ENCODE results near the gene TTLL8.

The TTLL8 gene

DNA sequence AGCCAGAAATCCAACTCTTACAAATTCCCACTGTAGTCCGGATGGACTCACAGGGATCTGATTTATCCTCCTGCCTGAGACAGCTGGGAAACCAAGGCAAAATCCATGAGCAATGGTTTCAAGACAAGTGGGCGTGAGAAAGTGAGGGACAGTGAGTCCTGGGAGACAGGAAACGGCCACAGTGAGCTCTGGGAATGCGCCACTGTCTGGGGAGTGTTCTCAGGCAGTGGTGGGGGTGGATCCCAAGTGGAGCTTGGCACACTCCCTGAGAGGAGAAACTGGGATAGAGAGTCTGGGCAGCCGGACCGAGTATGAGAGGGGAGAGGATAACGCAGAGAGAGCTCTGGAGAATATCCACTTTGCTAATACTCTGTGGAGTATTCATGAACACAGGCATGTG lies 55.3 kb downstream of the TTLL8 start:
- Histone ChIP-seq H3K4me3 (ENCODE audit: low read depth, low read length) (no peak overlapping the region), H3K4me1 (ENCODE audit: control insufficient read depth, insufficient read depth, low read length) (no peaks in the 10 kb centered on the region), H3K9me3 (ENCODE audit: control insufficient read depth, insufficient read depth, low read length) (no peaks in the 10 kb centered on the region), H3K27ac (ENCODE audit: low read depth, low read length) (no peak overlapping the region), H3K9ac (ENCODE audit: low read depth, low read length) (no peak overlapping the region), H3K27me3 (ENCODE audit: control insufficient read depth, insufficient read depth, low read length) (peaks cover 19% of the 10 kb centered on the region), H3K36me3 (ENCODE audit: control insufficient read depth, insufficient read depth, low read length) (no peaks in the 10 kb centered on the region)

DNA sequence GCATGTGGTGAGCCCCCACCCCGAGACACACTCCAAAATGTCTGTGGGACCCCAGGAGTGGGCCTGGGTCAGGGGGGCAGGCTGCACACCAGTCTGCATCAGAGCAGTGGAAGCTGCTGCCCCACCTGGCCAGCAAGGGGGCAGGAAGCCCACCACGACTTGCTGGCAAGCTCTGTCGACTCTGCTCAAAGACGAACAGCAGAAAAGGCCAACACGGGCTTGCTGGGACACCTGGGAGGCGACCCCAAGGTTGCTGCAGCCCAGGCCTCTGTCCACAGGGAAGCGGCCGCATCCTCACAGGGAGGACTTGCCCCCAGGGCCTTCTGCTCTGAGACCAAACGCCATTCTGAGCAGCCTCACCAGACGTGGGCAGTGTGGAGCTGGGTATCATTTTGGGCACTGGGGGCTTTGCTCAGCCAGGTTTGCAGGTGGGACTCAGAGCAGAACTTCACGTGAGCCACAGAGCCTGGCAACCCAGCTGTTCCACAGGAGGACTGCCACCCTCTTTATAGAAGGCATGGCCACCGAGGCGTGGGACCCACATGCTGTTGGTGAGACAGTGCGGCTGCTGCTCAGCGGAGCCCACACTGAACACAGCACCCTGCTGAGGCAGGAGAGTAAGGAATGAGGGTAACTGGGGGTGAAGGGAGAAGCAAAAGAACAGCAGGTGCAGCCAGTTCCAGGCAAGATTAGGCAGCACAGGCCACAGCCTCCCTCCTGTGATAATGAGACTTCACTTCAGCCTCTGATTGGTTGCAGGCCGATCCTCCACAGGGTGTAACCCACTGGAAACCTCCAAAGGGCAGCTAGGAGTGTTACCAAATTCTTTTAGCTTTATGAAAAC lies 56.5 kb downstream of the TTLL8 start:
- no peak overlapping the region for H3K27ac ChIP-seq (ENCODE audit: low read depth, low read length)
- H3K9me3 ChIP-seq (ENCODE audit: control insufficient read depth, insufficient read depth, low read length) = no peaks in the 10 kb centered on the region
- no peak overlapping the region for H3K4me3 ChIP-seq (ENCODE audit: low read depth, low read length)
- no peaks in the 10 kb centered on the region for H3K36me3 ChIP-seq (ENCODE audit: control insufficient read depth, insufficient read depth, low read length)
- H3K4me1 ChIP-seq (ENCODE audit: control insufficient read depth, insufficient read depth, low read length) = no peaks in the 10 kb centered on the region
- H3K27me3 ChIP-seq (ENCODE audit: control insufficient read depth, insufficient read depth, low read length) = peaks cover 19% of the 10 kb centered on the region
- H3K9ac ChIP-seq (ENCODE audit: low read depth, low read length) = no peak overlapping the region

- peaks cover 19% of the 10 kb centered on the region for H3K27me3 ChIP-seq (ENCODE audit: control insufficient read depth, insufficient read depth, low read length)
- no peaks in the 10 kb centered on the region for H3K4me1 ChIP-seq (ENCODE audit: control insufficient read depth, insufficient read depth, low read length)
- H3K36me3 ChIP-seq (ENCODE audit: control insufficient read depth, insufficient read depth, low read length) = no peaks in the 10 kb centered on the region
- H3K9me3 ChIP-seq (ENCODE audit: control insufficient read depth, insufficient read depth, low read length) = no peaks in the 10 kb centered on the region
- no peak overlapping the region for H3K4me3 ChIP-seq (ENCODE audit: low read depth, low read length)
- H3K27ac ChIP-seq (ENCODE audit: low read depth, low read length) = no peak overlapping the region
- H3K9ac ChIP-seq (ENCODE audit: low read depth, low read length) = no peak overlapping the region
These were observed 57.3 kb downstream of the TTLL8 start for GRCh38 chr22:50000587-50001387.

DNA sequence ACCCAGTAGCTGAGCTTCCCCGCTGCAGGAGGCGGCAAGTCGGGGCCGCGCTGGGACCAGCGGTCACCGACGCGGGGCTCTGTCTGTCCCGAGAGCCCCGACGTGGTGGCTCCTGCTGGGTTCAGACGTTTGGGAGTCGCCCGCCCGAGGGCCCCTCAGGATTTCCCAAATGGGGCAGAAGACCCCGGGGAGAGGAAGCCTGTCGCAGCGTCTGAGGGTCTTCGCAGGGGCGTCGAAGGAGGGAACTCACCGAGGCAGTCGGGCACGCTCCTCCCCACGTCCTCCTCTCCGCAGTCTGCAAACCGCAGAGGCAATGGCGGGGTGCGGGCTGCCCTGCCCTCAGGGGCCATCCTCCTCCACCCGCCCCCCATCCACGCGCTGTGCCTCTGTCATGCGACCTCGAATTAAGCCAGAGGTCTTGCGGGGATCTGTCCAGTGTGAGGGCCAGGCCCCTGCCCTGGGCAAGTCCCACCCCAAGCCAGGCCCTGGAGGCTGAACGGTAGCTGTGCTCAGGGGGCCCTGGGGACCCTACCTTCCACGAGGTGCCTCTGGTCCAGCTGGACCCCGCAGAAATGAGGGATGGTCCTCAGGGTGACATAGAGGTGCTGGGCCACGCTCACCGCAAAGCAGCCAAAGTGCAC lies 58.0 kb downstream of the TTLL8 start:
- Histone ChIP-seq H3K9me3 (ENCODE audit: control insufficient read depth, insufficient read depth, low read length) (no peaks in the 10 kb centered on the region), H3K27me3 (ENCODE audit: control insufficient read depth, insufficient read depth, low read length) (peaks cover 19% of the 10 kb centered on the region), H3K9ac (ENCODE audit: low read depth, low read length) (no peak overlapping the region), H3K36me3 (ENCODE audit: control insufficient read depth, insufficient read depth, low read length) (no peaks in the 10 kb centered on the region), H3K4me3 (ENCODE audit: low read depth, low read length) (peak overlapping the region; percentile 59), H3K4me1 (ENCODE audit: control insufficient read depth, insufficient read depth, low read length) (no peaks in the 10 kb centered on the region), H3K27ac (ENCODE audit: low read depth, low read length) (no peak overlapping the region)

DNA sequence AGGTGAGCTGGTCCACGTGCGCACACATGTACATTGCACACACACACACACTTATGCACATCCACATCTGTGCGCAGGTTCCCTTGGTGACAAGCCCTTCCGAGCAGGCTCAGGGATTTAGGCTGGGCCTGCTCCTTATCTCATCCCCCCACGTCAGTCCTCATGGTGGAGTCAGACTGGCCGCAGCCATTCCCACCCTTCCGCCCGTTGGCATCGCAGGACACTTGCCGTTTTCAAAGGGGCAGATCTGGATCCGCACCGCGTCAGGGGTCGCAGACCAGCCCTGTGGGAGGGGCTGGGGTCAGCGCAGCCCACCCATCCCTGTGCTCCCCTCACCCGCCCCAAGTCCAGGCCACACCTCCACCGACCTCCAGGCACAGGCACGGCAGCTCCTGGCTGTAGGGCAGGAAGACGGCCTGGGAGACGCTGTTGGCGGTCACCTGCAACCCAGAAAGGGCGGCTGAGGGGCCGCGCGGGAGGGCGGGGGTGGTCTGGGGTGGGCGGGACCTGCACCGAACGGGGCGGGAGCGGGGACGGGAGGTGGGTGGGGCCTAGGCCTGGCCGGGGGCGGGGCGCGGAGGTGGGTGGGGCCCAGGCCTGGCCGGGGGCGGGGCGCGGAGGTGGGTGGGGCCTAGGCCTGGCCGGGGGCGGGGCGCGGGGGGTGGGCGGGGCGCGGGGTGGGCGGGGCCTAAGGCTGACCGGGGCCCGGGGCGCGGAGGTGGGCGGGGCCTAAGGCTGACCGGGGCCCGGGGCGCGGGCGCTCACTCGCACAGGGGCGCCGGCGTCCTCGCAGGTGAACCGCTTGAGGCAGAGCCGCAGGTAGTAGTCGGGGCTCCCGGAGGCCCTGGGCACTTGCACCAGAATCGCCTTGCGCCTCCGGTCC lies 58.8 kb downstream of the TTLL8 start:
- Histone ChIP-seq H3K27ac (ENCODE audit: low read depth, low read length) (no peak overlapping the region), H3K27me3 (ENCODE audit: control insufficient read depth, insufficient read depth, low read length) (peaks cover 19% of the 10 kb centered on the region), H3K4me1 (ENCODE audit: control insufficient read depth, insufficient read depth, low read length) (no peaks in the 10 kb centered on the region), H3K9ac (ENCODE audit: low read depth, low read length) (no peak overlapping the region), H3K36me3 (ENCODE audit: control insufficient read depth, insufficient read depth, low read length) (no peaks in the 10 kb centered on the region), H3K9me3 (ENCODE audit: control insufficient read depth, insufficient read depth, low read length) (no peaks in the 10 kb centered on the region), H3K4me3 (ENCODE audit: low read depth, low read length) (peak overlapping the region; percentile 59)

- no peaks in the 10 kb centered on the region for H3K36me3 ChIP-seq (ENCODE audit: control insufficient read depth, insufficient read depth, low read length)
- no peak overlapping the region for H3K27ac ChIP-seq (ENCODE audit: low read depth, low read length)
- H3K4me3 ChIP-seq (ENCODE audit: low read depth, low read length) = peak overlapping the region; percentile 56; the same call in 1 of the 2 replicates
- H3K4me1 ChIP-seq (ENCODE audit: control insufficient read depth, insufficient read depth, low read length) = no peaks in the 10 kb centered on the region
- no peak overlapping the region for H3K9ac ChIP-seq (ENCODE audit: low read depth, low read length)
- H3K27me3 ChIP-seq (ENCODE audit: control insufficient read depth, insufficient read depth, low read length) = peaks cover 19% of the 10 kb centered on the region
- H3K9me3 ChIP-seq (ENCODE audit: control insufficient read depth, insufficient read depth, low read length) = no peaks in the 10 kb centered on the region
These were observed 59.4 kb downstream of the TTLL8 start for GRCh38 chr22:49998718-49999062.

DNA sequence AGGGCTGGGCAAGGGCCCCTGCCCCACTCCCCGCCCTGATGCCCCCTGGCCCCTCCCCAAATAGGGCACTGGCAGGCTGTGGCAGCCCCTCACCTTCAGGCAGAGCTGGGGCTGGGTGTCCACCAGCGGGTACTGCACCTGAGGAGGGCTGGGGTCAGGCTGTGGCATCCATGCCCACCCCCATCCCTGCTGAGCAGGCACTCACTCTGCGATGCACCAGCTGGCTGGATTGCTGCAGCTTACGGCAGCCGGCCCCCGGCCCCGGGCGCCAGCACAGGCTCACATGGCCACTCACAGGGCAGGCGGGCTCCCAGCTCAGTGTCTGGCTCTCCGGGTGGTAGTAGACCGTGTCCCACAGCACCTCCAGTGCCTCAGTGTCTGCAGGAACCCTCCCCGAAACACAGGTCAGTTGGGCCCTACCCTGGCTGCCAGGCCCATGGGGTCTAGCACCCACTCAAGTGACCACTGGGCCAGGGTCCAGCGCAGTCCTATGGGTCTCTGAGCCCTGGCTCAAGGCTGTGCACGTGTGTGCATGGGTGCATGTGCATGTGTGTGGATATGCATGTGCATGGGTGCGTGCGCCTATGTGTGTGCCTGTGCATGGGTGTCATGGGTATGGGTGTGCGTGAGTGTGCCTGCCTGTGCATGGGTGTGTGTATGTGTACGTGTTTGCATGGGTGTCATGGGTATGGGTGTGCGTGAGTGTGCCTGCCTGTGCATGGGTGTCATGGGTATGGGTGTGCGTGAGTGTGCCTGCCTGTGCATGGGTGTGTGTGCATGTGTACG lies 60.0 kb downstream of the TTLL8 start:
- no peaks in the 10 kb centered on the region for H3K36me3 ChIP-seq (ENCODE audit: control insufficient read depth, insufficient read depth, low read length)
- H3K4me1 ChIP-seq (ENCODE audit: control insufficient read depth, insufficient read depth, low read length) = no peaks in the 10 kb centered on the region
- H3K27ac ChIP-seq (ENCODE audit: low read depth, low read length) = no peak overlapping the region
- no peak overlapping the region for H3K9ac ChIP-seq (ENCODE audit: low read depth, low read length)
- peaks cover 19% of the 10 kb centered on the region for H3K27me3 ChIP-seq (ENCODE audit: control insufficient read depth, insufficient read depth, low read length)
- H3K4me3 ChIP-seq (ENCODE audit: low read depth, low read length) = no peak overlapping the region
- no peaks in the 10 kb centered on the region for H3K9me3 ChIP-seq (ENCODE audit: control insufficient read depth, insufficient read depth, low read length)

- no peaks in the 10 kb centered on the region for H3K36me3 ChIP-seq (ENCODE audit: control insufficient read depth, insufficient read depth, low read length)
- no peak overlapping the region for H3K27ac ChIP-seq (ENCODE audit: low read depth, low read length)
- H3K27me3 ChIP-seq (ENCODE audit: control insufficient read depth, insufficient read depth, low read length) = peaks cover 19% of the 10 kb centered on the region
- no peak overlapping the region for H3K9ac ChIP-seq (ENCODE audit: low read depth, low read length)
- H3K9me3 ChIP-seq (ENCODE audit: control insufficient read depth, insufficient read depth, low read length) = no peaks in the 10 kb centered on the region
- no peak overlapping the region for H3K4me3 ChIP-seq (ENCODE audit: low read depth, low read length)
- H3K4me1 ChIP-seq (ENCODE audit: control insufficient read depth, insufficient read depth, low read length) = no peaks in the 10 kb centered on the region
These were observed 60.9 kb downstream of the TTLL8 start for GRCh38 chr22:49997251-49997599.

- H3K4me1 ChIP-seq (ENCODE audit: control insufficient read depth, insufficient read depth, low read length) = no peaks in the 10 kb centered on the region
- H3K36me3 ChIP-seq (ENCODE audit: control insufficient read depth, insufficient read depth, low read length) = no peaks in the 10 kb centered on the region
- H3K4me3 ChIP-seq (ENCODE audit: low read depth, low read length) = no peak overlapping the region
- no peak overlapping the region for H3K27ac ChIP-seq (ENCODE audit: low read depth, low read length)
- H3K27me3 ChIP-seq (ENCODE audit: control insufficient read depth, insufficient read depth, low read length) = peaks cover 18% of the 10 kb centered on the region
- H3K9ac ChIP-seq (ENCODE audit: low read depth, low read length) = no peak overlapping the region
- no peaks in the 10 kb centered on the region for H3K9me3 ChIP-seq (ENCODE audit: control insufficient read depth, insufficient read depth, low read length)
These were observed 61.4 kb downstream of the TTLL8 start for GRCh38 chr22:49996518-49997250.
